ENCODE results near the gene DMC1. TPM values are rescaled to one million over a fixed set of nuclear protein-coding genes. Genes with fewer than 3 reads are reported as not detected.

DMC1 gene
- total and polyA plus RNA-seq, 11 donors, result 0.12 to 2.4 (median 0.51) TPM

DNA sequence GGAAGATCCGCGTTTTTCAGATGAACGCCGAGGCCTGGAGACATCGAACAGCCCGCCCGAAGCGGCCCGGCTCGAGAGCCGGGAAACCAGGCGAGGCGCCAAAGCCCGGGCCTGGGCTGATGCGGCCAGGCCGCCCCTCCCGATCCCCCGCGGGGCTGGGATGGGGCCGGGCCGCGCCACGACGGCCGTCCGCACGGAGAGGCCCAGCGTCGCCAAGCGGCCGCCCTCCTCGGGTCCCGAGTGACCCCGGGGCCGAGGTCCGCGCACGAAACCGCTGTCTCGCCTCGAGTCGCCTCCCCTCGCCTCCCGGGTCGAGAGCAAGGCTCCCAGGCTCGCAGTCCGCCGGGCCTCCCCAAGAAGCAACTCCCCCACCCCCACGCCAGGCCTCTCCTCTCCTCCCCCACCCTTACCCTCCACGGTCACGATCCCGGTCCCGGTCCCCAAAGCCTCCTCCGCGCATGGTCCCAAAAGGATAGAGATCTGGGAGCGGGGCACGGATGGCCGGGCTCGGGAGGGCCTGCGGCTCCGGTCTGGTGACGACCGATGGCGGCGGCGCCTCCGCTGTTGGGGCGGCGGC lies 64.4 kb downstream of the DMC1 start:
- H3K4me3 ChIP-seq, result peak overlapping the region; percentile 67 to 95 (median 91)
- TF ChIP-seq POLR2A (IDR thresholded peaks at IDR 0.05), result peak in 1 of 2 donors; percentile 63
- TF ChIP-seq, protein P1, sequence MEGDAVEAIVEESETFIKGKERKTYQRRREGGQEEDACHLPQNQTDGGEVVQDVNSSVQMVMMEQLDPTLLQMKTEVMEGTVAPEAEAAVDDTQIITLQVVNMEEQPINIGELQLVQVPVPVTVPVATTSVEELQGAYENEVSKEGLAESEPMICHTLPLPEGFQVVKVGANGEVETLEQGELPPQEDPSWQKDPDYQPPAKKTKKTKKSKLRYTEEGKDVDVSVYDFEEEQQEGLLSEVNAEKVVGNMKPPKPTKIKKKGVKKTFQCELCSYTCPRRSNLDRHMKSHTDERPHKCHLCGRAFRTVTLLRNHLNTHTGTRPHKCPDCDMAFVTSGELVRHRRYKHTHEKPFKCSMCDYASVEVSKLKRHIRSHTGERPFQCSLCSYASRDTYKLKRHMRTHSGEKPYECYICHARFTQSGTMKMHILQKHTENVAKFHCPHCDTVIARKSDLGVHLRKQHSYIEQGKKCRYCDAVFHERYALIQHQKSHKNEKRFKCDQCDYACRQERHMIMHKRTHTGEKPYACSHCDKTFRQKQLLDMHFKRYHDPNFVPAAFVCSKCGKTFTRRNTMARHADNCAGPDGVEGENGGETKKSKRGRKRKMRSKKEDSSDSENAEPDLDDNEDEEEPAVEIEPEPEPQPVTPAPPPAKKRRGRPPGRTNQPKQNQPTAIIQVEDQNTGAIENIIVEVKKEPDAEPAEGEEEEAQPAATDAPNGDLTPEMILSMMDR (IDR thresholded peaks at IDR 0.05), result peak in 1 of 12 donors; percentile 12
- peaks cover 0 to 42% (median 27%) of the 10 kb centered on the region in 9 donors for H3K36me3 ChIP-seq
- ATAC-seq (peak; percentile 60 to 84 (median 77)), DNase-seq (peak; percentile 84 to 91 (median 86))
- intact Hi-C loops (cut with DNase I), result loop anchor here in 7 of 10 donors (1.0 to 10.0 kb wide), 13 partner anchors 38 to 451 kb away; partner anchors contain the start of genes TOMM22 (in 3 of the 7), DMC1 (in 2 of the 7), KDELR3 (in 1 of the 7) and PICK1 (in 1 of the 7)
- peak overlapping the region; percentile 97 to 100 (median 100) for H3K27ac ChIP-seq
- H3K27me3 ChIP-seq, result no peaks in the 10 kb centered on the region
- no peaks in the 10 kb centered on the region for H3K9me3 ChIP-seq
- H3K4me1 ChIP-seq, result peaks cover 5 to 49% (median 39%) of the 10 kb centered on the region in 12 donors
- WGBS, 4 donors, result 0% methylated on average over 12 to 69 of the region's 69 CpGs

- TF ChIP-seq, protein P1 (IDR thresholded peaks at IDR 0.05), result no peak
- TF ChIP-seq POLR2A (IDR thresholded peaks at IDR 0.05), result no peak
- Histone ChIP-seq H3K36me3 (peaks cover 0 to 49% (median 34%) of the 10 kb centered on the region in 9 donors), H3K4me1 (peaks cover 5 to 55% (median 40%) of the 10 kb centered on the region in 12 donors), H3K9me3 (no peaks in the 10 kb centered on the region), H3K27ac (peak overlapping the region; percentile 97 to 100 (median 100)), H3K4me3 (peak overlapping the region; percentile 67 to 95 (median 91)), H3K27me3 (no peaks in the 10 kb centered on the region)
- DNase-seq (peak; percentile 57 to 70 (median 62)), ATAC-seq (peak in 2 of 4 donors; percentile 38 to 46)
- intact Hi-C loops (cut with DNase I), result loop anchor here in 8 of 10 donors (2.0 to 10.0 kb wide), 11 partner anchors 38 to 450 kb away; partner anchors contain the start of genes KDELR3 (in 4 of the 8), TOMM22 (in 3 of the 8) and PICK1 (in 1 of the 8)
- WGBS, 4 donors, result 1% methylated on average over 33 to 35 of the region's 35 CpGs
Measured at GRCh38 chr22:38504731-38505540, 65.0 kb downstream of the DMC1 start.

DNA sequence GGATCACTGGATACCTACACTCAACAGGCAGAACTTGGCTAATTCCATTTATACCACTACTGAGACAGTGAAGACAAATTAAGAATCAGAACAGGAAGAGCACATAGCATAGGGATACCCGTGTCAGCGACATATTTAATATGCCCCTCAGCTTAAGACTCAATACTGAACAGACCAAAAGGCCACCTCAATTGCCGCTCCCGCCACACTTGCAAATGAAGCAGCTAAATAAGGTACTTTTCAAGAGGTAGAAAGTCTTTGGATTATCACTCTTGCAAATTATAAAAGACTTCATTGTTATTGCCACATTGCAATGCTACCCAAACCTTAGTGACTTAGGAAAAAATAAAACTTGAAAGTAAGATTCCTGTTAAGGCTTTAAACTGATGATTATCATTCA lies 67.0 kb downstream of the DMC1 start:
- no peak for DNase-seq
- intact Hi-C loops (cut with DNase I), result loop anchor here in 7 of 10 donors (5.0 to 10.0 kb wide), 5 partner anchors 36 to 448 kb away; partner anchors contain the start of genes KDELR3 (in 3 of the 7), TOMM22 (in 2 of the 7) and PICK1 (in 1 of the 7)
- Histone ChIP-seq H3K27me3 (no peaks in the 10 kb centered on the region), H3K36me3 (peaks cover 0 to 68% (median 53%) of the 10 kb centered on the region in 9 donors), H3K4me3 (peak overlapping the region in 10 of 12 donors; percentile 7 to 95 (median 88)), H3K9me3 (no peaks in the 10 kb centered on the region), H3K4me1 (peaks cover 5 to 64% (median 50%) of the 10 kb centered on the region in 12 donors), H3K27ac (peak overlapping the region in 6 of 12 donors; percentile 2 to 100 (median 69))
- TF ChIP-seq, protein P1 (IDR thresholded peaks at IDR 0.05), result no peak
- TF ChIP-seq POLR2A (IDR thresholded peaks at IDR 0.05), result no peak
- WGBS, 4 donors, result 16 to 21% (median 17%) methylated on average over 4 of the region's 4 CpGs
- no peak for ATAC-seq
